Skin of body (tissue), 2 donors: ENCODE data around the gene MYH11. TPM values are rescaled to one million over a fixed set of nuclear protein-coding genes. Genes with fewer than 3 reads are reported as not detected.
A peak's percentile ranks its signal among the peaks of the same experiment; 100 is the strongest.
"Not testable (repeated sequence)": the region's sequence is repeated elsewhere in the genome, so short reads cannot be mapped to it uniquely, and the experiment has no call there.

Source experiments
- DNase-seq: peaks from one replicate; lab custom pipeline; 2025; lab: John Stamatoyannopoulos, UW
- total RNA-seq: library from RNA; depleted of rRNA; stranded (reverse); fragments of >200 nt; gene quantifications from one replicate; pipeline ENCODE4 v1.2.3, GENCODE V29; 2014

MYH11 gene
- total RNA-seq, 1 donor from 2014 or later = 23.3 TPM

GRCh38 chr16:15843635-15844279 is 13.1 kb downstream of the MYH11 start:
- no peak for DNase-seq

- not testable (repeated sequence) for DNase-seq
Measured at GRCh38 chr16:15839204-15839603, 17.6 kb downstream of the MYH11 start.

- no peak for DNase-seq
Measured at GRCh38 chr16:15837761-15838160, 19.1 kb downstream of the MYH11 start.

- no peak for DNase-seq
Measured at GRCh38 chr16:15836965-15837611, 19.7 kb downstream of the MYH11 start.

- DNase-seq = no peak
Measured at GRCh38 chr16:15836074-15836473, 20.8 kb downstream of the MYH11 start.

GRCh38 chr16:15835136-15835878 is 21.5 kb downstream of the MYH11 start:
- DNase-seq = no peak

GRCh38 chr16:15834502-15834901 is 22.3 kb downstream of the MYH11 start:
- DNase-seq = no peak

GRCh38 chr16:15833541-15833940 is 23.3 kb downstream of the MYH11 start:
- DNase-seq = no peak

- no peak for DNase-seq
Measured at GRCh38 chr16:15832241-15832640, 24.6 kb downstream of the MYH11 start.

- DNase-seq = no peak
Measured at GRCh38 chr16:15830832-15831451, 25.9 kb downstream of the MYH11 start.

- DNase-seq = peak; percentile 27
Measured at GRCh38 chr16:15829460-15829859, 27.4 kb downstream of the MYH11 start.

- DNase-seq = no peak
Measured at GRCh38 chr16:15827709-15828343, 29.0 kb downstream of the MYH11 start.

- no peak for DNase-seq
Measured at GRCh38 chr16:15827299-15827698, 29.5 kb downstream of the MYH11 start.

GRCh38 chr16:15825750-15826305 is 31.0 kb downstream of the MYH11 start:
- no peak for DNase-seq

GRCh38 chr16:15822957-15823356 is 33.9 kb downstream of the MYH11 start:
- DNase-seq = no peak

GRCh38 chr16:15820837-15821236 is 36.0 kb downstream of the MYH11 start:
- DNase-seq = no peak

GRCh38 chr16:15819046-15819445 is 37.8 kb downstream of the MYH11 start:
- DNase-seq = no peak

GRCh38 chr16:15817446-15817845 is 39.4 kb downstream of the MYH11 start:
- DNase-seq = no peak

- DNase-seq = no peak
Measured at GRCh38 chr16:15816228-15816627, 40.6 kb downstream of the MYH11 start.

- DNase-seq = not testable (repeated sequence)
Measured at GRCh38 chr16:15812401-15812750, 44.5 kb downstream of the MYH11 start.
